CD4-positive, alpha-beta T cell treated with Interleukin-2 at 100 ng/mL for 4 hours (primary cell): ENCODE results near the gene KDM4B.

Experiments
- DNase-seq: peaks from one replicate; pipeline ENCODE4 v3.0.0-alpha.2; 2020; ENCODE audit warnings: low spot score

Gene KDM4B

GRCh38 chr19:5137114-5137513 lies 168.2 kb downstream of the KDM4B start:
- no peak for DNase-seq

DNA sequence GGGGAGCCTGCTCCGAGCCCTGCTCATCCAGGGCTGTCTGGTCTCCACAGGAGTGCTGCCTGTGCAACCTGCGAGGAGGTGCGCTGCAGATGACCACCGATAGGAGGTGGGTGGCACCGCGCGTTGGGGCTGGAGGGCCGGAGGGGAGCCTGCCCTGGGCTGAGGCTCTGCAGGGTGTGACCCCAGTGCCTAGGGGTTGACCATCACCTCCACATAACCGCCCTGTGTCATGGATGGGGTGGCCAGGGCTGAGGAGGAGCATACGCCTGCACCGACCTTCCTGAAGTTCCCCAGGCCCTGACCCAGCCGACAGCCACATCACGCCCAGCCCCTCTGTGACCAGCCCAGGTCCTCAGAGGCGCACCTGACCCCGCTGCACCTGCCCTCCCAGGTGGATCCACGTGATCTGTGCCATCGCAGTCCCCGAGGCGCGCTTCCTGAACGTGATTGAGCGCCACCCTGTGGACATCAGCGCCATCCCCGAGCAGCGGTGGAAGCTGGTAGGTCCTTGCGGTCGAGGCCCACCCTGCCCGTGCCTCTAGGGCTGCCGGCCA lies 168.7 kb downstream of the KDM4B start:
- DNase-seq: no peak

- peak; percentile 69 for DNase-seq
Observed at GRCh38 chr19:5138606-5139582, 170.0 kb downstream of the KDM4B start.

DNA sequence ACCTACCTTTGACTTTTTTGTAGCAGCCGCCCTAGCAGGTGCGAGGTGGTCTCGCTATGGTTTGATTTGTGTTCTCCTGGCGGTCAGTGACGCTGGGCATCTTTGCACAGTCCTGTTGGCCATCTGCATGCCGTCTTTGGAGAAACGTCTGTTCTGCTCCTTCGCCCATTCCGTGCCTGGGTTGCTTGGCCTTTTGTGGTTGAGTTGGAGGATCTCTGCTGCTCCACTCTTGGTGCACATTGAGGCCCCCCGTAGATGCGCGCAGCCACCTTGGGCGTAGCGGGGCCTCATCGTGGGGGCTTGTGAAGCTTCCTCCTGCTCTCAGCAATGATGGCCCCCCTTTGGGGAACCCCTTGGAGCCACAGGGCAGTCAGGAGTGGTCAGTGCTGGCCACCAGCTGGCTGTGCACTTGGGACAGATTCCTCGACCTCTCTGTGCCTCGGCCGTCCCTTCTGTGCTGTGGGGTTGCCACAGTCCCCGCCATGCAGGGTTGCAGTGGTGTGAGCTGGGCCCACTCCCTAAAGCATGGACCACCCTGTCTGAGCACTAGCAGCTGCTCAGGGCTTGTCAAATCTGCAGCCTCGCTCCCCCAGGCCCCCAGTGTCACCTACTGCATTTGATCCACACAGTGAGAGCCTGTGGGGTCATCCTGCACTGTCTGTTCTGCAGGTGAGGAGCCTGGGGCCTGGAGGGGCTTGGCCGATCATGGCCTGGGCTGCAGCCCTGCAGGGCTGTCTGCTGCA lies 170.8 kb downstream of the KDM4B start:
- no peak for DNase-seq

DNA sequence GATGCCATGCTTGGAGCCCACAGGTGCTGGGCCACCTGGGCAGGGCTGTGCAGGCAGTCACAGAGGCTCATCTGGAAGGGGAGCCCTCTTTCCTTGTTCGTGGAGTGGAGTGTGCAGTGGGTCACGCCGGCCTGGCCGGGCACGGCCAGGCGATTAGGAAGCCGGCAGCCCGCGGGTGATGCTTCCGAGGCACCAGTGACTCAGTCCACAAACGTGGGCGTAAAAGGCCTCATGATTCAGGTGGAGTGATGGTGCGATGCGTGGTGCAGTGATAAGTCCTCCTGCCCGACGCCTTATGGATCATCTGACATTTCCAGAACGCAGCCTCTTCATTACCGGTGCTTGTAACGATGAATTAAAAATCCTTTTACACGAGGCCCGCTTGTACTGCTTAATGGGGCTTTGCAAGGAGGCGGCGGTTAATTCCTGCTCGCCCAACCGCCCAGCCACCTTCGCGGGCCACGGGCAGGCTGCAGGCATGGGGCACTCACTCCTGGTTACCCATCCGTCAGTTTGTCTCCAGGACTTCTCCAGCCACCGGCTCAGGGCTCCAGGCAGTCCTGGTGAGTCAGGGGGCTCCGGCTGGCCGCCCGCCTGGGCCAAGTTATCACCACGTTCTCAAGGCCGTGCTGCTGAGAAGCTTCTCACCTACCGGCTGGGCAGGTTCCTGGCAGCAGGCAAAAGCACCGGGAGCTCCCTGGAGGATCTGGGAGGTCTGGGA lies 172.4 kb downstream of the KDM4B start:
- no peak for DNase-seq

DNA sequence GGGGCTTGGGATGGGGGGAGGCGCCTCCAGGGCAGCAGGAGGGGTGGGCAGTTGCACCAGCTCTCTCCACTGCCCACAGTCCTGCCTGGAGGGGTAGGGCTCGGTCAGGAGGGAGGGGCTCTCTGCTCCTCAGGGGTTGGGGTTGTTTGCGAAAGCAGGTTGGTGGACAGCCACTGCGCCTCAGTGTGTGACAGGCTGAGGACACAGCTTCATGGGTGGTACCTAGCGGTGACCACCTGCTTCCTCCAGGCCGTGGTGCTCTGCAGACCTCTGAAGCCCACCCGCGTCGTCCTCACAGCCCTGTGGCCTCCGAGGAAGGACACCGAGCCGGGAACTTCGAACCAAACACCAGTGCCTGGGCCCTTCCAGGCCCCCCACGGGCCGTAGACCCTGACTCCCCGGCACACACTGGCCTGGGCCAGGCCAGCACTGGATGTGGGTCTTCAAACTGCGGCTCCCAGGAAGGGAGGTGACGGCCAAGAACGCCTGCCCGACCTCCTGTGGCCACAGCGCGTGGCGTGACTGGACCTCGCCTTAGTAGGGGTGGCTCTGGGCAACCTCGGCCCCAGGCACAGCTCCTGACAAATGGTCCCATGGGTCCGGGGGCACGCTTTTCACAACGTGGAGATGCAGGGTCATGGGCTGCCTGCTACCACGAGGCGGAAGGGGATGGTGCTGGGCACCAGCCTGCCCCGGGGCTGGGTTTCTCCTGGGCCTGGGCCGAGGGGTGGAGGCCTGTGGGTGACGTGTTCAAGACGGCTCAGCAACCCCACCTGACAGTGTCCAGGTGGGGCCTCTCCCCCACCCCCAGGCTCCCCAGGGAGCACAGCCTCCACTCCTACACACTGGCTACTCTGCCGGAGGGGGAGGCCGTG lies 173.2 kb downstream of the KDM4B start:
- no peak for DNase-seq

GRCh38 chr19:5142725-5143097 lies 173.8 kb downstream of the KDM4B start:
- no peak for DNase-seq

DNA sequence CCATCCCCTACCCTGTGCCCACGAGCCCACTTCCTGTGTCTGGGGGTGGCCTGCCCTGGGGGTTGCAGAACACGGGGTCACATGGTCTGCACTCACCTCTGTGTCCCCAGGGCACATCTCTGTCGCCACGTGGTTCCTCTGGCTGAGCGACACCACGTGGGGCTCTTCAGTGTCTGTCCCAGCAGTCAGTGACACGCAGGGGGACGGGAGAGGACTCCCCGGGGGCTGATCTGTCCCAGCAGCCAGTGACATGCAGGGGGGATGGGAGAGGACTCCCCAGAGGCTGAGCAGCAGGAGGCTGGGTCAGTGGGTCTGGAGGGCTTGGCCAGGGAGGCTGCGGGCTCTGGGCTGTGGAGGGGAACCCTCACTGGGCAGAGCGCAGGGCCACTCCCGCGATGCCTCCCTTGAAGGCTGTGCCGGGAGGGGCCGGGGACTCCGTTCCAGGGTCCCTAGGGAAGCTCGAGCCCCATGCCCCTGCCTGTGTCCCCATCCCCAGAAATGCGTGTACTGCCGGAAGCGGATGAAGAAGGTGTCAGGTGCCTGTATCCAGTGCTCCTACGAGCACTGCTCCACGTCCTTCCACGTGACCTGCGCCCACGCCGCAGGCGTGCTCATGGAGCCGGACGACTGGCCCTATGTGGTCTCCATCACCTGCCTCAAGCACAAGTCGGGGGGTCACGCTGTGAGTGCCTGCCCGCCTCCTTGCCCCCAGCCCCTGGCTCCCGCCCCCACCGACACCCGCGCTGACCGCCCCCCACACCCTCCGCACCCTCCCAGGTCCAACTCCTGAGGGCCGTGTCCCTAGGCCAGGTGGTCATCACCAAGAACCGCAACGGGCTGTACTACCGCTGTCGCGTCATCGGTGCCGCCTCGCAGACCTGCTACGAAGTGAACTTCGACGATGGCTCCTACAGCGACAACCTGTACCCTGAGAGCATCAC lies 174.8 kb downstream of the KDM4B start:
- no peak for DNase-seq

DNA sequence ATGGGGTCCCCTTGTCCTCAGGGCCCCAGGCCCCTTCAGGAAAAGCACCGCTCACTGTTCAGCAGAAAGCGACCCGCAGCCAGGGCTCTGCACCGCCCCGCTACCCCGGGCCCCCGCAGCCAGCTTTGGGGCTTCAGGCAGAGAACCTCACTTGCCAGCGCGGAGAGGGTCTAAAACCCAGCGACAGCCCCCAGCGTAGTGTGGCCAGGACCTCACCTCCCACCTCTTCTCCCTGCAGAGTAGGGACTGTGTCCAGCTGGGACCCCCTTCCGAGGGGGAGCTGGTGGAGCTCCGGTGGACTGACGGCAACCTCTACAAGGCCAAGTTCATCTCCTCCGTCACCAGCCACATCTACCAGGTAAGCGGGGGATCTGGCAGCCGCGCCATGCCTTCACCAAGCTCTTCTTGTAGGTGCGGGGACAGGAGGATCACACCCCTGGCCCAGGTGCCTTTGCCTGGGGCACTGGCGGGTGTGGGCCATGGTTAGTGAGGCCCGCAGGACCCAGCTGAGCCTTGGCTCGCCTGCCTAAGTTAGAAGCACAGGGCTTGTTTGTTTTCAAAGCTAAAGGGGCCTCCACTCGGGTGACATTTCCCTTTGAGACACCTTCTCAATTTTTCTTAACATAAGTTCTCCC lies 175.7 kb downstream of the KDM4B start:
- no peak for DNase-seq

GRCh38 chr19:5145521-5146511 lies 176.9 kb downstream of the KDM4B start:
- no peak for DNase-seq

DNA sequence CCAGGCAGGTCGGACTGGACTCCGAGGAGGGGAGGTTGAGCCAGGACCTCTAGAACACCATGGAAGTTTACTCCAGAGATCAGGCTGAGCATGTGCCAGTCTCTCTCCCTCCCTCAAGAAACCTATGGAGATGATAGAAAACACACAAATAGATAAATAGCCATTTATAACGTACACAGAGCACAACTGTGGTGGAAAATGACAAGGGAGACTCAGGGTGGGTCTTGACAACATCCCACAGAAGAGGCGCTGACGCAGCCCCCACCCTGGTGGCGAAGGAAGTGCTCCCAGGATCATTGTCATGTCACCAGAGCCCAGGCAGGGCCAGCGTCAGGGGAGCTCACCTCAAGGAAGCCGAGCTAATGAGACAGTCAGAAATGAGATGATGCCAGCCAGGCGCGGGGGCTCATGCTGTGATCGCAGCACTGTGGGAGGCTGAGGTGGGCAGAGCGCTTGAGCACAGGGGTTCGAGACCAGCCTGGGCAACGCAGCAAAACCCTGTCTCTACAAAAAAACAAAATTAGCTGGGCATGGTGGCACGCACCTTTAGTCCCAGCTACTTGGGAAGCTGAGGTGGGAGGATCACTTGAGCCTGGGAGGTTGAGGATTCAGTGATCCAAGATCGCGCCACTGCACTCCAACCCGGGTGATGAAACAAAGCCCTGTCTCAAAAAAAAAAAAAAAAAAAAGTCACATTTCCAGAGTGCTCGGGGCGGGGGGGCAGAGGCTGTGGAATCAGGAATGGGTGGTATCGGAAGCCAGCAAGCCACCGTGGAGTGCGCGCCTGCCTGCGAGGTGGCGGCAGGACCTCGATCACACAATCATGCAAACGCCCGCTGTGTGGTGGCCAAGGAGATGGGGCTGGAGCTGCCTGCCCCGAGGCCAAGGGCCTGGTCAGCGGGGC lies 178.4 kb downstream of the KDM4B start:
- DNase-seq: no peak

- DNase-seq: no peak
Observed at GRCh38 chr19:5147978-5148793, 179.3 kb downstream of the KDM4B start.

DNA sequence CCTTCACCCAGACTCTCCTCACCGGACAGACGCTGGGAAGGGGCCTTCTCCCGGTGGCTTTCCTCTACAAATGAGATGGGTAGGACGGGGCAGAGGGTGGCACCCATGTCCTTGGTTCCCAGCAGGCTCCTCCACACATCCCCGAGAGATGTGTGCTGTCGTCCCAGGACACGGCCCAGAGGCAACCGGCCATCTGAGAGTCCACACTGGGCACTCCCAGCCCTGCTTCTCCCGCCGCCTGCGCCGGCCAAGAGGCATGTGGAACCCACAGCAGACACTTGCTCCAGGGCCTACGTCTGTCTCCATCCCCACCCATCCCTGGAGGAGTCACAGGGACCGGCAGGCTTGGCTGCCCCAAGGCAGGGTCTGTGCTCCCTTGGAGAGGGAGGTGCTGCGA lies 179.9 kb downstream of the KDM4B start:
- DNase-seq: no peak

GRCh38 chr19:5149508-5149907 lies 180.6 kb downstream of the KDM4B start:
- DNase-seq: no peak

GRCh38 chr19:5149932-5150901 lies 181.3 kb downstream of the KDM4B start:
- DNase-seq: no peak
